OCI-M2 (cell line): ENCODE data around the gene CAMK2D.
A peak's percentile ranks its signal among the peaks of the same experiment; 100 is the strongest.
"Not testable (repeated sequence)": the region's sequence is repeated elsewhere in the genome, so short reads cannot be mapped to it uniquely, and the experiment has no call there.

Experiments used
- DNase-seq: peaks from one replicate; lab custom pipeline; 2025; ENCODE audit not compliant: unreplicated experiment; lab: John Stamatoyannopoulos, UW

CAMK2D gene

DNA sequence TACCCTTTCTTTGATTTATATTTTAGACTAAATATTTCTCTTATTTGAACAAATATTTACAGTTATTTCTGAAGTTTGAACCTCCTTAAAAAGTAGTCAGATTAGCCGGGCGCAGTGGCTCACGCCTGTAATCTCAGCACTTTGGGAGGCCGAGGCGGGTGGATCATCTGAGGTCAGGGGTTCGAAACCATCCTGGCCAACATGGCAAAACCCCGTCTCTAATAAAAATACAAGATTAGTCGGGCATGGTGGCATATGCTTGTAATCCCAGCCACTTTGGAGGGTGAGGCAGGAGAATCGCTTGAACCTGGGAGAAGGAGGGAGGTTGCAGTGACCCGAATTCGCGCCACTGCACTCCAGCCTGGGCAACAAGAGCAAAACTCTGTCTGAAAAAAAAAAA is 2.4 kb upstream of the CAMK2D start:
- DNase-seq = not testable (repeated sequence)

DNA sequence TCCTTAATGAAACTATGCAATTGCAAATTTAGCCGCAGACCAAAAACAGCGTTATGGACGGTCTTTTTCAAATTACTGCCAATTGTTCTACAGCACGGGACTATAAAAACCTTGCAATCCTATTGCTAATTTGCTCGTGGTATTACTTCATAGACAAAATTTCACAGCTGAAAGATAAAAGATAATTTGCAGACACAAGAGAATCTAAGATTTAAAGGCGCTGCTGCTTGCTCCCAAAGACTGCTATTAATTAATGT is 1.4 kb upstream of the CAMK2D start:
- no peak for DNase-seq

DNA sequence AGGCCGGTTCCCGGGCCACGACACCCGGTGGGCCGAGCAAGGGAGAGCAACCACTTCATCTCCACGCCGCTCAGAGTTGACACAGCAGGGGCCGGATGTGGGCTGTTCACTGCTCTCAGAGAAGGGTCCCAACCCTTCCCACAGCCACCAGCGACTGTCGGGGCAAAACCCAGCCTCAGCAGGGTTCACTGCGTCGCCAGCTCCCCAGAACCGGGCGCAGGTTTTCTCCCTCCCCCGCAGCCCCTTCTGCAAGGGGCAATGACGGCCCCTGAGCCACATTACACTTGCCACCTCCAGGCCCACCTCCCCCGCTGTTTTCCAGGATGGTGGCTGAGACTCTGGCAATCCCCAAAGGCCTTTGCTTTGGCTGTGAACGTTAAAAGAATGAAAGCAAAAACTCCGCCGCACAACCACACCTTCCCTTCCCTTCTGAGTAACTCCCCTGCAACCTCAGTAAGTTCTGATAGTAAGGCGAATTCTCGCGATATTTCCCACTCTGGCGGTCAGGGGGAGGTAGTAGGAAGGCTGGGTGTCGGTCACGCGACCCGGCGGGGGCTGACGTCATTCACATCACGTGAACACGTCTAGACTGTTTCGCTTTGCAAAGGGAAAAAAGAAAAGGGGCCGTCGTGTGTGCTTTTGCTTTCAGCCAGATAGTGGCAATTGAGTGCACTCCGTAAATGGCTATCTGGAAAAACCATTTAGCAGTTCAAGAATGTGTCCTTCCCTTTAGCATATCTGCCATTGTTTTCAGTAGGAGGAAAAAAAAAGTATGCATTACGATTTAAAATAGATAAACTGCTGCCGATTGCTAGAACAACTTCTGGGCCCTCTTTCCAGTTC is 869 bp upstream of the CAMK2D start:
- peak; percentile 75 for DNase-seq

DNA sequence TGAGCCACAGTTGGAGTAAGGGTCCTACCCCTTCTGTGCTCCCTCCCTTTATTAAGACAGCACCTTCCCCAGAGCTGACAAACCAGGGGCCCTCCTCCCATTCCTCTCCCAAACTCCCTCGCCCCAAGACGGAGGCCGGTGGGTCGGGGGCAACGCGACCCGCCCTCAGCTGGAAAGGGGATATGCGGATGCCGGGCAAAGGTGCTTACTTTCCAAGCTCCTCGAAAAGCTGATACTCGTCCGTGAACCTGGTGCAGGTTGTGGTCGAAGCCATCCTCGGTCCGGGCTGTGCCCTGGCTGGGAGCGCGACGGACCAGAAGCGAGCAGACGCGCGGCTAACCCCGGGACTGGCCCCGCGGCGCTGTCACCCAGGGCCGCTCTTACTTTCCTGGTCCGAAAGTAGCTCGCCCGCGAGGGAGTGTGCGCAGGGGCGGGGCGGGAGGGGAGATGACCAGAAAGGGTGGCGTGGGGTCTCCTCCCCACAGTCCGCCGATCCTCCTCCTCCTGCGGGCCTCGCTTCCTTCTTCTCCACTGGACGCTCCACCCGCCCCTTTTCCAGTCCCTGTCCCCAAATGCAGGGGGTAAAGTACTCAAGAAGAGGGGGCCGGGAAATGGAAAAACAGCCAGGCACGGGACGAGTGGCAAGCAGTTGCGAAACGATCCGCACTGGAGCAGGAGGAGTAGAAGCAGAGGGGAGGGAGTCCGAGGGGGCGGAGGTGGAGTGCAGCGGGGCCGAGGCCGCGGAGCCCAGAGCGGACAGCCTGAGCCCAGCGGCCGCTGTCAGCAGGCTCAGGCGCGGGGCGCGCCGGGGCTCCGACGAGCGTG is 531 bp downstream of the CAMK2D start:
- no peak for DNase-seq

DNA sequence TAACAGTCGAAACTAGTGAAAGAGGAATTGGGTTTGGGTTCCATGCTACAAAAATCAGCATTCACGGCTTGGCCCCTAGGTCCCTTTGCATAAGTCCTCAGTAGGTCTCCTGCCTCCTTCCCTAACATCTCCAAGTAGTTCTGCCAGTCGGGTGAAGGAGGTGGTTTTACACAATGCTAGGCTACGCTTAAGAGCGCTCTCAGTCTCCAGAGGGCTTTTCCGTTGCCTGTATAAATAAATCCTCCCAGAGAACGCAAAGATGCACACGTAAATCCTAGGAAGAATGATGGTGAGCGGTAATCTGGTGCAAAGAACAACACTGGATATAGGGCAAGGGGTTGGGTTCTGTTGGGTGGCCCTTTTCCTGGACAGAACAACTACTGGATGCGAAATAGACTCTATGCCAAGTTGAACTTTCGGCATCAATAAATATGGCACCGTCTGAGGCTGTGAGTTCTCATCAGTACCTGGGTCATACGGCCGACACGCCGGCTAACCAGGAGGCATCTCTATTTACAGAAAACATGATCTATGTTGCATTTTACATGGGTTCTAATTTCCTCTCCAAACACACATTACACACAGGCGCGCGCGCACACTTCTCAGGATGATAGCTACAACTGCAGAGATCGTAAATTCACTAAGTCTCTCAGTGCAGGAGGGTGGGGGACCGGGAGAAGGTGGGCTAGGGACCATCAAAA is 1.3 kb downstream of the CAMK2D start:
- no peak for DNase-seq

DNA sequence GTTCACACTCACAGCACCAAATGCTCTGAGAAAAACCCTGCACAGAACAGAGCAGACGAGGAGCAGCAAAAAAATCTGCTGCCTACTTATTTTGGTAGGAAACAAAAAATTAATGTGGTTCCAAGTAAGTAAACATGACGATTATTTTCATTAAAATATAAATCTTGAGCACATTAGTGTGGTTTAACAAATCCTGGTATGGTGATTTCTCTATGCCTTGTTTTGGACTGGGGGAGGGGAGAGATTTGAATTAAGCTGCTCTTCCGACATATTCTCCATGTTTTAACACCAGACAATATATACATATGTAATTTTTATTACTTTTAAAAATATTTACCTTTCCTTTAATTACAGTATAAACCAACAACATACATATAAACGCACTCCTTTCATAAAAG is 1.8 kb downstream of the CAMK2D start:
- no peak for DNase-seq

GRCh38 chr4:113758372-113758771 is 3.2 kb downstream of the CAMK2D start:
- DNase-seq = no peak

DNA sequence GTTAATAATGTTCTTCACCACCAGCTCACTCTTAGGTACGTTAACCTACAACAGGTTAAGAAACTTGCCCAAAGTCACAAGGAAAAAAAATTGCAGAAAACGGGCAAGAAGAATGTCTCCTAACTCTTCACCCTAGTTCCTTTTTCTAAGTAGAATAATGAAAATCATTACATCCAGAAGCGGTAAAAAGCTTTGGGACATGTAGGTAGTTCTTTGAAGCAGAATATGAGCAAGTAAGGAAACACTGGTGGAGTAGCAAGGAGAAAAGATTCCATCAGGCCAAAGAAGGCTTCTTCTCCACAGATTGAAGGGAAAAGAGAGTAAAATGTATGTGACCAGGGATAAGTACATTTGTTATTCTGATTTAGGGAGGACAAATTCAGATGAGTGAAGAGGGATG is 4.1 kb downstream of the CAMK2D start:
- no peak for DNase-seq

DNA sequence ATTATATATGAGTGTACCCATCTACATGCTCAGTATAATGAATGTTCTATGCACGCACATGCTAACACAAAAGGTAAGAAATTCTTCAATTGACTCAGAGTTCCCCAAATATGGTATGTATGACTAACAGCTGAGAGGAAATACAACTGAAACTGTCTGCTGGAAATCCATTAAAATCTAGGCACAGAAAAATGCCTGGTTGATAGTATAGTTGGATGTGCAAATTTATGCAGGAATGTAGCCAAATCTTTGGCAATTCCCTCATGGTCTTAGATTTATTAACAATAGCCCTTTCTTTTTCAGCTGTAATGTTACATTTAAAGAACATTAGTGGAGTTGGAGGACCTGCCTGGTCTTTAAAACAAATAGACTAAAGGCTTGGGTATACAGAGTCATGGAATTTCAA is 5.5 kb downstream of the CAMK2D start:
- no peak for DNase-seq

DNA sequence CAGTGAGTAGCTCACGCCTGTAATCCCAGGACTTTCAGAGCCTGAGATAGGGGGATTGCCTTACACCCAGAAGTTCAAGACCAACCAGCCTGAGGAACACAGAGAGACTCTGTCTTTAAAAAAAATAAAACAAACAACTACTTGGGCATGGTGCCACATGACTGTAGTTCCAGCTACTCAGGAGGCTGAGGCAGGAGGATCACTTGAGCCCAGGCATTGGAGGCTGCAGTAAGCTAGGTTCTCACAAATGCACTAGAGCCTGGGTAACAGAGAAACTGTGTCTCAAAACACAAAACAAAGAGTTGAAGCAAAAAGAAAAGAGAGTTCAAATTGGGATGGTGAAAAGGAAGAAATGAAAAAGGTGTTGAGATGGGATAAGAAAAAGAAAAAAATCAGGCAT is 10.8 kb downstream of the CAMK2D start:
- DNase-seq = no peak

DNA sequence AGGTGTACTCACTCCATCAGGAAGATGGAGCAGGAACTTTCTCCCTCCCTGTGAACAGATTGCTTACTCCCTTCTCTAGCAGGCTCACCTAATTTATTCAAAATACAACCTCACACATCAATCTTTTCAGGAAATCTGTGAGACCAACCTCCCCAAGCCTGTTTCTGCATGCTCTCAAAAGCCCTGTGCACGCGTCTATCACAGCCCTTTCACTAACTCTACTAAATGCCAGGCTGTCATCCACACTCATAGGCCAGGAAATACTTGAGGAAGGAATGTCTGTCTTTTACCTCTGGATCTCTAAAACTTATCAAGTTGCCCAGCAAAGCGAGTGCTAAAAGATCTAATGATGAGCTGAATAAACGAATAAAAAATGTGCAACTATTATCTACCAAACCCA is 11.2 kb downstream of the CAMK2D start:
- DNase-seq = no peak

GRCh38 chr4:113749178-113749577 is 12.4 kb downstream of the CAMK2D start:
- DNase-seq = no peak

GRCh38 chr4:113747949-113748348 is 13.6 kb downstream of the CAMK2D start:
- DNase-seq = no peak

- DNase-seq = no peak
These were observed 15.8 kb downstream of the CAMK2D start for GRCh38 chr4:113745711-113746110.

- no peak for DNase-seq
These were observed 16.8 kb downstream of the CAMK2D start for GRCh38 chr4:113744667-113745240.

- DNase-seq = no peak
These were observed 17.8 kb downstream of the CAMK2D start for GRCh38 chr4:113743690-113744089.

DNA sequence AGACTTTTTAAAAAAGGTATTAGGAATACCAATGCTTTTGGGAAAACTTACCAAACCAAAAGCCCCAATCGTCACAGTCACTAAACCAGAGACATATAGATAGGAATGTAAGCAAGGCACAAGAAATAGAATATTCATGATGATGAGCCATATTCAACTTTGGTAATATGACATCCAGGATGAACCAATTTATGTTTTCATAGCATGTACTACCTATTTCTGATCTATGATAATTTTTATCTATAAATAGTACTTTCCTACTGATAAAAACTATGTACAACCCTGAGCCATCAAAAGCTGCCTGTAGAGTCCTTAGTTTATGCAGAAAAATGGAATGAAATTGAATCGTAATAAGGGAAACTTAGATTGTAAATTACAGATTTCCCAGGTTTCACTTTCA is 18.9 kb downstream of the CAMK2D start:
- DNase-seq = no peak

- DNase-seq = no peak
These were observed 19.6 kb downstream of the CAMK2D start for GRCh38 chr4:113741956-113742355.

DNA sequence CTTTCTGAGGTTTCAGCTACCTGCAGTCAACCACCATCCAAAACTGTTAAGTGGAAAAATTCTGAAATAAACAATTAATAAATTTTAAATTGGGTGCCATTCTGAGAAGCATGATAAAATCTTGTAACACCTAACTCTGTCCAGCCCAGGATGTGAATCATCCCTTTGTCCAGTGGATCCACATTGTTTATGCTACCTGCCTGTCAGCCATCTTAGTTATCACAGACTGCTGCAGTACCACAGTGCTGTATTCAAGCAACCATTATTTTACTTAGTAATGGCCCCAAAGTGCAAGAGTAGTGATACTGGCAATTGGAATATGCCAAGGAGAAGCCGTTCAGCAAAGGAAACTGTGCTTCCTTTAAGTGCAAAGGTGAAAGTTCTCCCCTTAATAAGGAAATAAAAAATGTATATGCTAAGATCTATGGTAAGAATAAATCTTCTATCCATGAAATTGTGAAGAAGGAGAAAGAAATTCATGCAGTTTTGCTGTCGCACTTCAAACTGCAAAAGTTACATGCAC is 20.6 kb downstream of the CAMK2D start:
- no peak for DNase-seq

- DNase-seq = no peak
These were observed 22.3 kb downstream of the CAMK2D start for GRCh38 chr4:113739197-113739596.

DNA sequence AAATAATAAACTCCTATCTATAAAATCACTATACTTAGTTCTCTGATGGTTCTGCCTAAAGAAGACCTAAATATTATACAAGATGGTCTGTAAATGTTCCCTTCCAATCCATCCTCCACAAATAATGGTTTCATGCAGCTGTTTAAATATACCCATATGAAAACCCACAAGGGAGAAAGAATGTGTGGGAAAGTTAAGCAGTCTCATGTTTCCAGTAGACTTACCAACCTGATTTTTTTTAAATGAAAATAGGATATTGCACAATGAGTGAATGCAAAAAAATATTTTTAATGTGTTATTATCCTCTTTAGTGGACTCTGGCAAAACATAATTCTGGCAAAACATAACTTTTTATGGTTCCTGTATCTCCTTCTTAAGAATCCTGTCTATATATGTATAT is 23.3 kb downstream of the CAMK2D start:
- DNase-seq = no peak
